Breast epithelium (tissue), 3 donors: Measurements from ENCODE around the gene CARD10.

Experiments
- POLR2A ChIP-seq: fragments of 450-650 bp; IDR thresholded peaks from one replicate; pipeline ENCODE4 v1.6.1; 2016; ENCODE audit warnings: antibody characterized with exemption, mild to moderate bottlenecking, moderate library complexity
- POLR2AphosphoS5 ChIP-seq, 3 donors: sonication (generic); formaldehyde crosslinking; IDR thresholded peaks; one replicate each; pipeline ENCODE4 v1.6.1; 2017; ENCODE audit warnings: antibody characterized with exemption in 3 of 3

GRCh38 chr22:37461961-37462360 lies 57.3 kb downstream of the CARD10 start:
- TF ChIP-seq POLR2AphosphoS5 (IDR thresholded peaks at IDR 0.05) (no peak), POLR2A (no peak)
